SK-N-SH treated with all-trans-retinoic acid at 6 μM for 48 hours (cell line): ENCODE data around the gene GRHL1.

Experiments
- ATAC-seq: fragments of 200-7000 bp; cut with Tn5 transposase; 3 replicates; pipeline ENCODE4 v1.9.1; 2020; ENCODE audit warnings: mild to moderate bottlenecking, moderate library complexity
- ARNTL ChIP-seq: fragments of 450-650 bp; formaldehyde crosslinking; IDR thresholded peaks from 2 replicates; pipeline ENCODE4 v1.5.0; 2020; ENCODE audit warnings: low read depth, mild to moderate bottlenecking, moderate library complexity, borderline replicate concordance
- BACH2 ChIP-seq: fragments of 250-450 bp; sonication (Bioruptor Pico); IDR thresholded peaks from 2 replicates; pipeline ENCODE4 v1.9.0; 2021; ENCODE audit warnings: mild to moderate bottlenecking, borderline replicate concordance
- CSDC2 ChIP-seq: fragments of 250-450 bp; sonication (Bioruptor Pico); IDR thresholded peaks from 2 replicates; pipeline ENCODE4 v1.5.0; 2020; ENCODE audit warnings: mild to moderate bottlenecking, moderate library complexity
- ESRRG ChIP-seq: fragments of 250-450 bp; sonication (Bioruptor Pico); IDR thresholded peaks from 2 replicates; pipeline ENCODE4 v1.6.1; 2021; ENCODE audit warnings: mild to moderate bottlenecking
- GLIS3 ChIP-seq: fragments of 250-450 bp; sonication (Bioruptor Pico); IDR thresholded peaks from 2 replicates; pipeline ENCODE4 v1.5.0; 2020; ENCODE audit warnings: mild to moderate bottlenecking, moderate library complexity
- ISL1 ChIP-seq: fragments of 250-450 bp; sonication (Bioruptor Pico); IDR thresholded peaks from 2 replicates; pipeline ENCODE4 v2.1.2; 2022; ENCODE audit warnings: mild to moderate bottlenecking, moderate library complexity
- OSR1 ChIP-seq: fragments of 250-450 bp; sonication (Bioruptor Pico); IDR thresholded peaks from 2 replicates; pipeline ENCODE4 v1.8.0; 2022; ENCODE audit warnings: moderate library complexity, mild to moderate bottlenecking, inconsistent platforms
- PATZ1 ChIP-seq: fragments of 250-450 bp; sonication (Bioruptor Pico); IDR thresholded peaks from 2 replicates; pipeline ENCODE4 v1.8.0; 2020; ENCODE audit warnings: mild to moderate bottlenecking, moderate library complexity, borderline replicate concordance
- PPARA ChIP-seq: fragments of 250-450 bp; sonication (Bioruptor Pico); IDR thresholded peaks from 2 replicates; pipeline ENCODE4 v1.5.0; 2020; ENCODE audit warnings: mild to moderate bottlenecking, borderline replicate concordance
- RARB ChIP-seq: fragments of 250-450 bp; sonication (Bioruptor Pico); IDR thresholded peaks from 2 replicates; pipeline ENCODE4 v1.8.0; 2021; ENCODE audit warnings: mild to moderate bottlenecking, moderate library complexity
- SNAI2 ChIP-seq: fragments of 250-450 bp; sonication (Bioruptor Pico); IDR thresholded peaks from 2 replicates; pipeline ENCODE4 v1.5.0; 2020; ENCODE audit warnings: mild to moderate bottlenecking, moderate library complexity
- TOX ChIP-seq: fragments of 250-450 bp; sonication (Bioruptor Pico); IDR thresholded peaks from 2 replicates; pipeline ENCODE4 v1.8.0; 2021; ENCODE audit warnings: mild to moderate bottlenecking, moderate library complexity, borderline replicate concordance
- TSHZ2 ChIP-seq: fragments of 250-450 bp; sonication (Bioruptor Pico); IDR thresholded peaks from 2 replicates; pipeline ENCODE4 v1.5.0; 2020; ENCODE audit warnings: mild to moderate bottlenecking, moderate library complexity
- ZC3H10 ChIP-seq: fragments of 250-450 bp; sonication (Bioruptor Pico); IDR thresholded peaks from 2 replicates; pipeline ENCODE4 v1.5.1; 2021; ENCODE audit warnings: mild to moderate bottlenecking, moderate library complexity
- ZFP3 ChIP-seq: fragments of 250-450 bp; sonication (Bioruptor Pico); IDR thresholded peaks from 2 replicates; pipeline ENCODE4 v1.5.0; 2020; ENCODE audit warnings: mild to moderate bottlenecking, moderate library complexity
- ZFP30 ChIP-seq: fragments of 450-650 bp; formaldehyde crosslinking; IDR thresholded peaks from 2 replicates; pipeline ENCODE4 v1.5.0; 2022; ENCODE audit warnings: mild to moderate bottlenecking, moderate library complexity
- ZNF70 ChIP-seq: fragments of 450-650 bp; formaldehyde crosslinking; IDR thresholded peaks from 2 replicates; pipeline ENCODE4 v1.5.0; 2020; ENCODE audit warnings: mild to moderate bottlenecking, moderate library complexity
- ZNF8 ChIP-seq: fragments of 450-650 bp; formaldehyde crosslinking; IDR thresholded peaks from 2 replicates; pipeline ENCODE4 v1.5.0; 2020; ENCODE audit warnings: mild to moderate bottlenecking, moderate library complexity
- TF ChIP-seq, protein P1 (sequence below): fragments of 250-450 bp; sonication (Bioruptor Pico); IDR thresholded peaks from 2 replicates; pipeline ENCODE4 v1.5.1; 2021; ENCODE audit warnings: mild to moderate bottlenecking, moderate library complexity
- TF ChIP-seq, protein P2 (sequence below): fragments of 250-450 bp; sonication (Bioruptor Pico); IDR thresholded peaks from 2 replicates; pipeline ENCODE4 v1.5.1; 2020; ENCODE audit warnings: low read depth, mild to moderate bottlenecking, moderate library complexity
- TF ChIP-seq, protein P3 (sequence below): fragments of 250-450 bp; sonication (Bioruptor Pico); IDR thresholded peaks from 2 replicates; pipeline ENCODE4 v1.8.0; 2021; ENCODE audit warnings: low read depth, mild to moderate bottlenecking, moderate library complexity, borderline replicate concordance

GRHL1 gene

DNA sequence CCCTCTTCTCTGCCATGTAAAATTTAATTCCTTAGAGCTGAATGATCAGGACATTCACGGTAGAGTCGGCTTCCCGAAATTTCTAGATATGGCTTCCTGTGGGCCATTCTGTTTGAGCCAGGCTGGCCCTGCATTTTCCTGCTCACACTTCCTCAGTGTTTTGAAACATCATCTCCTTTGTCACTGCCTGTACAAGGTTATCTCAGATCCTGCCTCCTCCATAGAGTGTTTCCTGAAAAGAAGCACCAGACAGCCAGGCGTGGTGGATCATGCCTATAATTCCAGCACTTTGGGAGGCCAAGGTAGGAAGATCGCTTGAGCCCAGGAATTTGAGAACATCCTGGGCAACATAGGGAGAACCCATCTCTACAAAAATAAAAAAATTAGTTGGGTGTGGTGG is 43.6 kb downstream of the GRHL1 start:
- TF ChIP-seq ZFP3 (CRISPR knock-in tag) (no peak), TSHZ2 (CRISPR knock-in tag) (no peak), GLIS3 (CRISPR knock-in tag) (no peak), ISL1 (CRISPR knock-in tag) (no peak), RARB (CRISPR knock-in tag) (no peak), ZFP30 (CRISPR knock-in tag) (no peak), PPARA (CRISPR knock-in tag) (no peak), CSDC2 (no peak), ZC3H10 (CRISPR knock-in tag) (no peak), ARNTL (CRISPR knock-in tag) (no peak), ZNF8 (CRISPR knock-in tag) (no peak), ZNF70 (CRISPR knock-in tag) (no peak), OSR1 (CRISPR knock-in tag) (no peak), TOX (CRISPR knock-in tag) (no peak), ESRRG (no peak), PATZ1 (CRISPR knock-in tag) (no peak), BACH2 (CRISPR knock-in tag) (no peak)
- TF ChIP-seq, protein P1, sequence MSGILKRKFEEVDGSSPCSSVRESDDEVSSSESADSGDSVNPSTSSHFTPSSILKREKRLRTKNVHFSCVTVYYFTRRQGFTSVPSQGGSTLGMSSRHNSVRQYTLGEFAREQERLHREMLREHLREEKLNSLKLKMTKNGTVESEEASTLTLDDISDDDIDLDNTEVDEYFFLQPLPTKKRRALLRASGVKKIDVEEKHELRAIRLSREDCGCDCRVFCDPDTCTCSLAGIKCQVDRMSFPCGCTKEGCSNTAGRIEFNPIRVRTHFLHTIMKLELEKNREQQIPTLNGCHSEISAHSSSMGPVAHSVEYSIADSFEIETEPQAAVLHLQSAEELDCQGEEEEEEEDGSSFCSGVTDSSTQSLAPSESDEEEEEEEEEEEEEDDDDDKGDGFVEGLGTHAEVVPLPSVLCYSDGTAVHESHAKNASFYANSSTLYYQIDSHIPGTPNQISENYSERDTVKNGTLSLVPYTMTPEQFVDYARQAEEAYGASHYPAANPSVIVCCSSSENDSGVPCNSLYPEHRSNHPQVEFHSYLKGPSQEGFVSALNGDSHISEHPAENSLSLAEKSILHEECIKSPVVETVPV (CRISPR knock-in tag), result no peak
- TF ChIP-seq, protein P2, sequence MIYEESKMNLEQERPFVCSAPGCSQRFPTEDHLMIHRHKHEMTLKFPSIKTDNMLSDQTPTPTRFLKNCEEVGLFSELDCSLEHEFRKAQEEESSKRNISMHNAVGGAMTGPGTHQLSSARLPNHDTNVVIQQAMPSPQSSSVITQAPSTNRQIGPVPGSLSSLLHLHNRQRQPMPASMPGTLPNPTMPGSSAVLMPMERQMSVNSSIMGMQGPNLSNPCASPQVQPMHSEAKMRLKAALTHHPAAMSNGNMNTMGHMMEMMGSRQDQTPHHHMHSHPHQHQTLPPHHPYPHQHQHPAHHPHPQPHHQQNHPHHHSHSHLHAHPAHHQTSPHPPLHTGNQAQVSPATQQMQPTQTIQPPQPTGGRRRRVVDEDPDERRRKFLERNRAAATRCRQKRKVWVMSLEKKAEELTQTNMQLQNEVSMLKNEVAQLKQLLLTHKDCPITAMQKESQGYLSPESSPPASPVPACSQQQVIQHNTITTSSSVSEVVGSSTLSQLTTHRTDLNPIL, result no peak
- TF ChIP-seq, protein P3, sequence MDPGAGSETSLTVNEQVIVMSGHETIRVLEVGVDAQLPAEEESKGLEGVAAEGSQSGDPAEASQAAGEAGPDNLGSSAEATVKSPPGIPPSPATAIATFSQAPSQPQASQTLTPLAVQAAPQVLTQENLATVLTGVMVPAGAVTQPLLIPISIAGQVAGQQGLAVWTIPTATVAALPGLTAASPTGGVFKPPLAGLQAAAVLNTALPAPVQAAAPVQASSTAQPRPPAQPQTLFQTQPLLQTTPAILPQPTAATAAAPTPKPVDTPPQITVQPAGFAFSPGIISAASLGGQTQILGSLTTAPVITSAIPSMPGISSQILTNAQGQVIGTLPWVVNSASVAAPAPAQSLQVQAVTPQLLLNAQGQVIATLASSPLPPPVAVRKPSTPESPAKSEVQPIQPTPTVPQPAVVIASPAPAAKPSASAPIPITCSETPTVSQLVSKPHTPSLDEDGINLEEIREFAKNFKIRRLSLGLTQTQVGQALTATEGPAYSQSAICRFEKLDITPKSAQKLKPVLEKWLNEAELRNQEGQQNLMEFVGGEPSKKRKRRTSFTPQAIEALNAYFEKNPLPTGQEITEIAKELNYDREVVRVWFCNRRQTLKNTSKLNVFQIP (CRISPR knock-in tag), result no peak
- TF ChIP-seq, all 23 proteins: peak for 0
- ATAC-seq, result no peak

DNA sequence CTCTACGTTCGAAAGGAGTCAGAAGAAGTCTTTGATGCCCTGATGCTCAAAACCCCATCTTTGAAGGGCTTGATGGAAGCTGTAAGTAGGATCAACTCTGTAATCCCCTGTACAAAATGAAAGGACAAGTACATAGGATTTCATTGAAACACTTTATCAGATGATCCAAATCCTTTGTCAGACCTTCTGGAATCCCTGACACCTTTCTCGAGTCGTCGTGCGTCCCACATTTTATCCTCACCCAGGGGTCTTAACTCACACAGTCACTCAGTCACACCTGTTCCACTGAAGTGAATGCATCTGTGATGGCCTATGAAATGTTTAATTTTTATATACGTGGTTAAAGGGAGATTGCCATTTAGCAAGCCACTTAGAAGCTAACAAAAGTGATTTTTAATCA is 44.8 kb downstream of the GRHL1 start:
- no peak for ATAC-seq
- TF ChIP-seq ZFP30 (CRISPR knock-in tag) (no peak), ZNF8 (CRISPR knock-in tag) (no peak)

DNA sequence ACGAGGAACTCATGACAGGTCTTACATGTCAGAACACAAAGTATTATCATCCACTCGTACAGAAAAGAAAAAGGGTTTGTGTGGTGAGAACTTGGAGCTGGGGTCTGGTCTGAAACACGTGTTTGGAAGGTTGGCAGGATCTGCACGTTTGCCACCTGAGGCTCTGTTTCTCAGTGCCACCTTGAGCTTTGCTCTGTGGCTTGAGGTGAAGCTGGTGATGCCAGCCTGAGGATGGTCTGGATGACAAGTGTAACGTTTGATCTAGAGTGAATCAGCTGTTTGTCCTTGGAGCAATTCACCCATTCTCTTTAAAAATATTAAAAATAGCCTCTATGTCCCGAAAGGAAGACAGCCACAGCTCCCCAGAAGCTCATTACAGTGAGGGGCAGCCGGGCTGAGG is 46.4 kb downstream of the GRHL1 start:
- no peak for TF ChIP-seq SNAI2
- TF ChIP-seq TSHZ2 (CRISPR knock-in tag), result no peak
- TF ChIP-seq PPARA (CRISPR knock-in tag), result no peak
- no peak for TF ChIP-seq ARNTL (CRISPR knock-in tag)
- no peak for ATAC-seq
